Activated T-helper 2 cell treated with anti-CD3 and anti-CD28 coated beads, Interferon-gamma antibody, Interleukin-2, Interleukin-4, amounts not matched to agents 10 μg/mL and 5 μg/mL and 100 μg/mL, durations not matched to agents 14 hours and 24 hours and 36 hours (primary cell): Measurements from ENCODE around the gene ADD3. TPM values are rescaled to one million over a fixed set of nuclear protein-coding genes. Genes with fewer than 3 reads are reported as not detected.

Experiments
- DNase-seq: peaks from one replicate; pipeline ENCODE4 v3.0.0; 2021; ENCODE audit warnings: low spot score
- H3K27ac Mint-ChIP-seq: one replicate; pipeline ENCODE4 v1.8.0; 2021; ENCODE audit warnings: mixed read lengths
- H3K27me3 Mint-ChIP-seq: one replicate; pipeline ENCODE4 v1.8.0; 2021; ENCODE audit warnings: low read depth, mixed read lengths
- H3K36me3 Mint-ChIP-seq: one replicate; pipeline ENCODE4 v1.8.0; 2021; ENCODE audit warnings: low read depth, mixed read lengths
- H3K4me1 Mint-ChIP-seq: one replicate; pipeline ENCODE4 v1.8.0; 2021; ENCODE audit warnings: low read depth, mixed read lengths
- H3K4me3 Mint-ChIP-seq: one replicate; pipeline ENCODE4 v1.8.0; 2021; ENCODE audit warnings: low read depth, mild to moderate bottlenecking, moderate library complexity, mixed read lengths
- H3K9me3 Mint-ChIP-seq: one replicate; pipeline ENCODE4 v1.8.0; 2021; ENCODE audit warnings: mixed read lengths
- intact Hi-C: fragments of 100-400 bp; cut with micrococcal nuclease; formaldehyde crosslinking; loops from one replicate; pipeline ENCODE4 v1.15.1; 2023
- total RNA-seq: library from RNA; stranded (reverse); gene quantifications from 2 replicates; pipeline ENCODE4 v1.2.3, GENCODE V29; 2022

The ADD3 gene
- total RNA-seq, 1 donor from 2014 or later: 47.4 TPM

DNA sequence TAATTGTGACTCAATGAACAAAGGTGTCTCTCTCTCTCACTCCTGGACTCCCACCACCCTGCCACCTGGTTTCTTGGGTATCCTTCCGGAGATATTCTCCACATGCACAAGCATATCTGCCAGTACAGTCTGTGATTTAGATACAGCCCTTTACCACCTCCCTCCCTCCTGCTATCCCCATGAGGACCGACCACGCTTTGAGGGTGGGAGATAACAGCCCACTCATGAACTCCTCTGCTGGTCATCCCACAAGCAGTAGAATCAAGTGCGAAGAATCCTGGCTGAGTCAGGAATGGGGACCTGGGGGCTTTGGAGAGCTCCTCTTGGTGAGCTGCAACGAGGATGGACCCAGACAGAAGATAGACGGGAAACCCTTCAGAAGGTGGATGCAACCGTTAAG is 171.4 kb downstream of the ADD3 start:
- intact Hi-C loops: no loop called here
- H3K27me3 Mint-ChIP-seq: peaks cover 41% of the 10 kb centered on the region

GRCh38 chr10:110181451-110181850 is 173.7 kb downstream of the ADD3 start:
- Mint-ChIP-seq H3K4me3 (no peak overlapping the region), H3K4me1 (no peaks in the 10 kb centered on the region), H3K27me3 (peaks cover 32% of the 10 kb centered on the region), H3K9me3 (no peaks in the 10 kb centered on the region), H3K27ac (no peak overlapping the region), H3K36me3 (no peaks in the 10 kb centered on the region)
- DNase-seq: no peak
- intact Hi-C loops: no loop called here

More for the DNA sequence above, 171.4 kb downstream of the ADD3 start:
- H3K4me1 Mint-ChIP-seq: no peaks in the 10 kb centered on the region
- no peak for DNase-seq
- no peaks in the 10 kb centered on the region for H3K36me3 Mint-ChIP-seq
- no peaks in the 10 kb centered on the region for H3K9me3 Mint-ChIP-seq
- no peak overlapping the region for H3K27ac Mint-ChIP-seq
- H3K4me3 Mint-ChIP-seq: no peak overlapping the region

DNA sequence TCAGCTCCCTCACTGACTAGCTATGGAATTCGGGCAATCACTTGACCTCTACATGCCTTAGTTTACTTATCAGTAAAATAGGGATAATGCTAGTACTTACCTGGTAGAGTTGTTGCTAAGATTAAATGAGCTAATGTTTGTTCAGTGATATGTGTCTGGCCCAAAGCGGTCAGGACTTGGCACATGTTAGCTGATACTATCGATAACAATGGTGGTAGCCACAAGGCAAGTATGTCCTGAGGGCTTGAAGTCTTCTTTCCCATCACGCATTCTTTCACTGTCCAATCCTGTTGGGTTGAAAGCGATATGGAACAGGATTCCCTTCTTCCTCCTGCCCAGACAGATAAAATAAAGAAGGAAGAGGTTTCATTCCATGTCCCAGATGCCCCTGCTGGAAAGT is 174.1 kb downstream of the ADD3 start:
- H3K27me3 Mint-ChIP-seq: peaks cover 34% of the 10 kb centered on the region
- no peak overlapping the region for H3K27ac Mint-ChIP-seq
- H3K36me3 Mint-ChIP-seq: no peaks in the 10 kb centered on the region
- no peaks in the 10 kb centered on the region for H3K9me3 Mint-ChIP-seq
- no peak for DNase-seq
- no peaks in the 10 kb centered on the region for H3K4me1 Mint-ChIP-seq
- H3K4me3 Mint-ChIP-seq: no peak overlapping the region
- intact Hi-C loops: no loop called here

DNA sequence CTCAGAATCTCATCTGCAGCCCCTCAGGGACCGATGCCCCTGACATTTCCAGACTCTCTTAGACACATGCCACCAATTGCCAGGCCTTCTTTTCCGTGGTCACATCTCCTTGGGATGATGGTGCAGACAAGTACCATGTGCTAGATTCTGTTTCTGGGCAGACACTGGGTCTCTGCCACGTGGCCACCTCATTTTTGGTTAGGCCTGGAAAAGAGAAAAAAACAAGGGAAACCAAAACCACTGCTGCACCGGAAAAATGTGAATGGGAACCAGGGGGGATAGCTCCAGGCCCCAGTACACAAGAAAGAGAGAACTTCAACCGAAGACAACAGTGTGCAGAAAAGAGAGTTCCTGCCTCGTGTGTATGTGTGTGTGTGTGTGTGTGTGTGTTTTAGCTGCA is 176.6 kb downstream of the ADD3 start:
- Mint-ChIP-seq H3K9me3 (no peaks in the 10 kb centered on the region), H3K27me3 (peaks cover 32% of the 10 kb centered on the region), H3K36me3 (no peaks in the 10 kb centered on the region), H3K4me1 (peaks cover 3% of the 10 kb centered on the region), H3K4me3 (no peak overlapping the region), H3K27ac (no peak overlapping the region)
- intact Hi-C loops: no loop called here
- no peak for DNase-seq

Other genes with a start within 250 kb of the ADD3 start
- 79.4 and 88.2 TPM in 2 replicates for gene XPNPEP1, start 84.5 kb upstream of the ADD3 start, total RNA-seq
- 12.2 and 14.6 TPM in 2 replicates for gene MXI1, start 199.6 kb downstream of the ADD3 start, total RNA-seq